ENCODE measurements around the gene PSMF1. TPM values are rescaled to one million over a fixed set of nuclear protein-coding genes. Genes with fewer than 3 reads are reported as not detected.

Gene PSMF1
- total RNA-seq, 1 donor = 142 TPM

DNA sequence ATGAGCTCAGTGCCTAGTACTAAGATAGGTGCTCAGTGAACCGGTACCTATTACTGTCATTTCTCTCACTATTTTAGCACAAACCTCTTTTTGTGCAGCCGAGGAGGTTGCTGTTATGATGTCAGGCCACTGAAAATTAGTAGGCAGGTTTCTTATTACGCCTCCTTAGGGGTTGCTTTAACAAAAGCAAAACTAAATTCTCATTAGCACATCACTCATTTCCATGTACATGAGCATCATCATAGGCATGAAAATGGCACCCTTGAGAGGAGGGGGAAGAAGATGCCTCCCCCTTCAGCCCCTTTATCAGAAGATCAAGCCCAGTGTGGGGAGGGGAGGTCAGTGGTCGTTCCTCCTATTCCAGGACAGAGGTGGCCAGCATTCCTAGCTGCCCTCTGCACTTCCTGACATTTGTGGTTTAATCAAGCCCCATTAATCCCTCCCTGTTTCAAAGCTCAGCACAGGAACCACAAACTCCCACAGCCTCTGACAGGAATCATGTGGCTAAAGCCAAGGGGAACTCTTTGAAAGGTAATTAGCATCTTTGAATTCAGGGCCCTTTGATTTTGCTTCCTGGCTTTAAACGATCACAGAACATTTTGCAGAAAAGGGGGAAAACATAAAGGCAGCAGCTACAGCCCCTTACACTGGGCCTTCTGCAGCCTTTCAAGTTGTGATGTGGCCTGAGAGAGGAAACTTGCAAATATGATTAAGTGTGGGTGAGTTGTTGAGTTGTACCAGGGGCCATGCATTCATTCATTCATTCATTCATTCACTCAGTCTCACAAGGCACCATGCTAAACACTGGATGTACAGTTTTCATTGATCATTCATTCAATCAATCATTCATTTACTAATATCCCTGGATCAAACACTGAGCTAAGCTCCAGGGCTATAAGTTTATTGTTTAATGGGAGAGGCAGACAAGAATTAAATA, 31.9 kb upstream of the PSMF1 start:
- TF ChIP-seq, protein P1, sequence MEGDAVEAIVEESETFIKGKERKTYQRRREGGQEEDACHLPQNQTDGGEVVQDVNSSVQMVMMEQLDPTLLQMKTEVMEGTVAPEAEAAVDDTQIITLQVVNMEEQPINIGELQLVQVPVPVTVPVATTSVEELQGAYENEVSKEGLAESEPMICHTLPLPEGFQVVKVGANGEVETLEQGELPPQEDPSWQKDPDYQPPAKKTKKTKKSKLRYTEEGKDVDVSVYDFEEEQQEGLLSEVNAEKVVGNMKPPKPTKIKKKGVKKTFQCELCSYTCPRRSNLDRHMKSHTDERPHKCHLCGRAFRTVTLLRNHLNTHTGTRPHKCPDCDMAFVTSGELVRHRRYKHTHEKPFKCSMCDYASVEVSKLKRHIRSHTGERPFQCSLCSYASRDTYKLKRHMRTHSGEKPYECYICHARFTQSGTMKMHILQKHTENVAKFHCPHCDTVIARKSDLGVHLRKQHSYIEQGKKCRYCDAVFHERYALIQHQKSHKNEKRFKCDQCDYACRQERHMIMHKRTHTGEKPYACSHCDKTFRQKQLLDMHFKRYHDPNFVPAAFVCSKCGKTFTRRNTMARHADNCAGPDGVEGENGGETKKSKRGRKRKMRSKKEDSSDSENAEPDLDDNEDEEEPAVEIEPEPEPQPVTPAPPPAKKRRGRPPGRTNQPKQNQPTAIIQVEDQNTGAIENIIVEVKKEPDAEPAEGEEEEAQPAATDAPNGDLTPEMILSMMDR (IDR thresholded peaks at IDR 0.05; ENCODE audit: insufficient read depth, low read length) = no peak
- no peak overlapping the region for H3K4me3 ChIP-seq (ENCODE audit: low read depth, low read length)
- DNase-seq (ENCODE audit: low read depth) = no peak

GRCh38 chr20:1087311-1087905, 31.0 kb upstream of the PSMF1 start:
- TF ChIP-seq, protein P1 (IDR thresholded peaks at IDR 0.05; ENCODE audit: insufficient read depth, low read length) = no peak
- DNase-seq (ENCODE audit: low read depth) = no peak
- H3K4me3 ChIP-seq (ENCODE audit: low read depth, low read length) = no peak overlapping the region

DNA sequence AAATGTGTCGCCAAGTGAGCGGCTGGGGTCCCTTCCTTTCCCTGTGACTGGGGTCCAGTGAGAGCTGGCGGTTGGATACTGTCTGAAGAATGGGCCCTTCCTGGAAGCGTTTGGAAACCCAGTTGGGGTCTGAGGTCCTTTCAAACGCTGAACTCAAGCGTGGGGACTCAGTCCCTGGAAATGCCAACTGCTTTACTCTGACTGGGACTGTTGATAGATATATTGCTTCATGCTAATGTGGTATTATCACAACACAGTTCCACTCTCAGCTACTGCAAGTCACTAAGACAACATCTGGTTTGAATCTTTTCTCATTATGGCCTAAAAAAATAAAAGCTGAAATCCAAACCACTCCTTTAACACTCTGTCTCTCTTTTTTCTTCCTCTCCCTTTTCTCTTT, 23.7 kb upstream of the PSMF1 start:
- DNase-seq (ENCODE audit: low read depth) = no peak
- no peak overlapping the region for H3K4me3 ChIP-seq (ENCODE audit: low read depth, low read length)
- TF ChIP-seq, protein P1 (IDR thresholded peaks at IDR 0.05; ENCODE audit: insufficient read depth, low read length) = no peak

DNA sequence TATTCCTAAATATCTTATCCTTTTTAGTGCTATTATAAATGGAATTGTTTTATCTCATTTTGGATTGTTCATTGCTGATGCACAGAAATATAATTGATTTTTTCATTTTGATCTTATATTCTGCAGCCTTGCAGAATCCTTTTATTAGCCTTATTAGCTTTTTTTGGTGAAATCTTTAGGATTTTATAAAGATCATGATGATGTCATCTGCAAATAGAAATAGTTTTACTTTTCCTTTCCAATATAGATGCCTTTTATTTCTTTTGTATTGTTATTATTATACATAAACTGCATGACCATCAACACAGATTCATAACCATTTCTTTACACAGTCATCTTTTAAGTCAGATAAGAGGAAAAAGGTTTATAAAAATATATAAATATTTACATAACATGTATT, 16.9 kb upstream of the PSMF1 start:
- DNase-seq (ENCODE audit: low read depth) = no peak
- H3K4me3 ChIP-seq (ENCODE audit: low read depth, low read length) = no peak overlapping the region
- TF ChIP-seq, protein P1 (IDR thresholded peaks at IDR 0.05; ENCODE audit: insufficient read depth, low read length) = no peak

DNA sequence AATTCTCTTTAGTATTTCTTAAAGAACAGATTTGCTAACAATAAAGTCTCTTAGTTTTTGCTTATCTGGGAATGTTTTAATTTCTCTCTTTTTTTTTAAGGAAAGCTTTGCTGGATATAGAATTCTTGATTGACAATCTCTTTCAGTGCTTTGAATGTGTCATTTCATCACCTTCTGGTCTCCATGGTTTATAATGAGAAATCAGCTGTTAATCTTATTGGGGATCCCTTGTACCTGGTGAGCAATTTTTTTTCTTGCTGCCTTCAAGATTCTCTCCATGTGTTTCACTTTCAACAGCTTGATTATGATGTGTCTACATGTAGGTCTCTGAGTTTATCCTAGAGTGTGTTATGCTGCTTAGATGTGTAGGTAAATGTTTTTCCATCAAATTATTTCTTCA, 16.4 kb upstream of the PSMF1 start:
- no peak overlapping the region for H3K4me3 ChIP-seq (ENCODE audit: low read depth, low read length)
- TF ChIP-seq, protein P1 (IDR thresholded peaks at IDR 0.05; ENCODE audit: insufficient read depth, low read length) = no peak
- DNase-seq (ENCODE audit: low read depth) = no peak

GRCh38 chr20:1103751-1104150, 14.7 kb upstream of the PSMF1 start:
- TF ChIP-seq, protein P1 (IDR thresholded peaks at IDR 0.05; ENCODE audit: insufficient read depth, low read length) = no peak
- DNase-seq (ENCODE audit: low read depth) = no peak
- H3K4me3 ChIP-seq (ENCODE audit: low read depth, low read length) = no peak overlapping the region

All from fibroblast of the aortic adventitia (primary cell).